ENCODE data around the gene CDH1. TPM values are rescaled to one million over a fixed set of nuclear protein-coding genes. Genes with fewer than 3 reads are reported as not detected.
"Not testable (repeated sequence)": the region's sequence is repeated elsewhere in the genome, so short reads cannot be mapped to it uniquely, and the experiment has no call there.

The CDH1 gene
- total RNA-seq, 1 experiment from 2014 or later: 100 TPM

- H3K27me3 ChIP-seq (ENCODE audit: low read length): no peaks in the 10 kb centered on the region
- H4K20me1 ChIP-seq (ENCODE audit: low read length): no peaks in the 10 kb centered on the region
- peaks cover 17% of the 10 kb centered on the region for H3K36me3 ChIP-seq (ENCODE audit: low read depth, low read length)
- no peak for TF ChIP-seq CTCF (conservative IDR thresholded peaks at IDR 0.05; ENCODE audit: low read depth, low read length)
- TF ChIP-seq EZH2 (IDR thresholded peaks at IDR 0.05; ENCODE audit: low read length, unreplicated experiment): no peak
- no peak for TF ChIP-seq EZH2phosphoT487 (IDR thresholded peaks at IDR 0.05; ENCODE audit: borderline replicate concordance, low read length)
- no peak overlapping the region for H3K9ac ChIP-seq (ENCODE audit: low read length)
- H2AFZ ChIP-seq (ENCODE audit: low read length): no peak overlapping the region
- BruUV-seq (replicated peaks): no TSS peak
- H3K27ac ChIP-seq (ENCODE audit: low read length): no peak overlapping the region
- H3K4me1 ChIP-seq (ENCODE audit: insufficient read depth, low read length): no peaks in the 10 kb centered on the region
- intact Hi-C loops (cut with micrococcal nuclease): no loop called here
- ChIA-PET CTCF (no interaction called here), POLR2A (ENCODE audit: unreplicated experiment) (no interaction called here)
- no peaks in the 10 kb centered on the region for H3F3A ChIP-seq (ENCODE audit: low read length, unreplicated experiment)
- H3K4me3 ChIP-seq (ENCODE audit: low read length): no peak overlapping the region
- ATAC-seq: no peak
- H3K4me2 ChIP-seq (ENCODE audit: low read length): no peak overlapping the region
- no peak for DNase-seq
- H3K79me2 ChIP-seq (ENCODE audit: low read length): no peaks in the 10 kb centered on the region
- no peaks in the 10 kb centered on the region for H3K9me3 ChIP-seq (ENCODE audit: low read length)
- H3K9me2 ChIP-seq (replicated peaks; ENCODE audit: low read length): no peaks in the 10 kb centered on the region
Measured at GRCh38 chr16:68834550-68834949, 97.5 kb downstream of the CDH1 start.

GRCh38 chr16:68835970-68836369 lies 98.9 kb downstream of the CDH1 start:
- no peak overlapping the region for H3K4me3 ChIP-seq (ENCODE audit: low read length)
- intact Hi-C loops (cut with micrococcal nuclease): no loop called here
- ATAC-seq (no peak), DNase-seq (no peak)
- no peak overlapping the region for H3K9ac ChIP-seq (ENCODE audit: low read length)
- H3K27ac ChIP-seq (ENCODE audit: low read length): no peak overlapping the region
- H3K4me2 ChIP-seq (ENCODE audit: low read length): no peak overlapping the region
- no peaks in the 10 kb centered on the region for H3K4me1 ChIP-seq (ENCODE audit: insufficient read depth, low read length)
- no TSS peak for BruUV-seq (replicated peaks)
- H2AFZ ChIP-seq (ENCODE audit: low read length): no peak overlapping the region
- ChIA-PET CTCF (no interaction called here), POLR2A (ENCODE audit: unreplicated experiment) (no interaction called here)
- H3K27me3 ChIP-seq (ENCODE audit: low read length): no peaks in the 10 kb centered on the region
- H3K36me3 ChIP-seq (ENCODE audit: low read depth, low read length): peaks cover 11% of the 10 kb centered on the region
- TF ChIP-seq EZH2 (IDR thresholded peaks at IDR 0.05; ENCODE audit: low read length, unreplicated experiment) (no peak), EZH2phosphoT487 (IDR thresholded peaks at IDR 0.05; ENCODE audit: borderline replicate concordance, low read length) (no peak)
- no peaks in the 10 kb centered on the region for H3F3A ChIP-seq (ENCODE audit: low read length, unreplicated experiment)
- H3K79me2 ChIP-seq (ENCODE audit: low read length): no peaks in the 10 kb centered on the region
- no peaks in the 10 kb centered on the region for H3K9me2 ChIP-seq (replicated peaks; ENCODE audit: low read length)
- H3K9me3 ChIP-seq (ENCODE audit: low read length): no peaks in the 10 kb centered on the region
- no peaks in the 10 kb centered on the region for H4K20me1 ChIP-seq (ENCODE audit: low read length)

GRCh38 chr16:68839831-68840230 lies 102.7 kb downstream of the CDH1 start:
- TF ChIP-seq EZH2phosphoT487 (IDR thresholded peaks at IDR 0.05; ENCODE audit: borderline replicate concordance, low read length) (no peak), CTCF (conservative IDR thresholded peaks at IDR 0.05; ENCODE audit: low read depth, low read length) (no peak), EZH2 (IDR thresholded peaks at IDR 0.05; ENCODE audit: low read length, unreplicated experiment) (no peak)
- no peak overlapping the region for H3K9ac ChIP-seq (ENCODE audit: low read length)
- intact Hi-C loops (cut with micrococcal nuclease): loop anchor here (5.0 kb wide), 1 partner anchor 138 kb away; no protein-coding TSS in a partner anchor
- DNase-seq (no peak), ATAC-seq (no peak)
- no peak overlapping the region for H2AFZ ChIP-seq (ENCODE audit: low read length)
- H3K4me2 ChIP-seq (ENCODE audit: low read length): no peak overlapping the region
- no peaks in the 10 kb centered on the region for H4K20me1 ChIP-seq (ENCODE audit: low read length)
- ChIA-PET CTCF (no interaction called here), POLR2A (ENCODE audit: unreplicated experiment) (no interaction called here)
- H3K4me1 ChIP-seq (ENCODE audit: insufficient read depth, low read length): peaks cover 6% of the 10 kb centered on the region
- H3K9me2 ChIP-seq (replicated peaks; ENCODE audit: low read length): no peaks in the 10 kb centered on the region
- no peak overlapping the region for H3K4me3 ChIP-seq (ENCODE audit: low read length)
- H3K27ac ChIP-seq (ENCODE audit: low read length): no peak overlapping the region
- no peaks in the 10 kb centered on the region for H3K27me3 ChIP-seq (ENCODE audit: low read length)
- peaks cover 5% of the 10 kb centered on the region for H3K36me3 ChIP-seq (ENCODE audit: low read depth, low read length)
- no peaks in the 10 kb centered on the region for H3F3A ChIP-seq (ENCODE audit: low read length, unreplicated experiment)
- peaks cover 10% of the 10 kb centered on the region for H3K79me2 ChIP-seq (ENCODE audit: low read length)
- BruUV-seq (replicated peaks): no TSS peak
- H3K9me3 ChIP-seq (ENCODE audit: low read length): no peaks in the 10 kb centered on the region

GRCh38 chr16:68842964-68843481 lies 105.9 kb downstream of the CDH1 start:
- H3K9me2 ChIP-seq (replicated peaks; ENCODE audit: low read length); H3K9me3 ChIP-seq (ENCODE audit: low read length); H3K4me1 ChIP-seq (ENCODE audit: insufficient read depth, low read length); DNase-seq; H3F3A ChIP-seq (ENCODE audit: low read length, unreplicated experiment); H3K27me3 ChIP-seq (ENCODE audit: low read length); H4K20me1 ChIP-seq (ENCODE audit: low read length); H3K36me3 ChIP-seq (ENCODE audit: low read depth, low read length); CTCF ChIA-PET: not testable (repeated sequence)
- POLR2A ChIA-PET (ENCODE audit: unreplicated experiment): interaction anchor here (0.6 kb wide), 1 partner anchor 106 kb away, joined by 3 read pairs; the partner anchor contains the start of gene CDH1
- H3K4me3 ChIP-seq (ENCODE audit: low read length): peak overlapping the region; percentile 89
- peaks cover 10% of the 10 kb centered on the region for H3K79me2 ChIP-seq (ENCODE audit: low read length)
- 0 out of 2 replicates have a peak overlapping the region, but pooled peaks have one; percentile 14 for H3K27ac ChIP-seq (ENCODE audit: low read length)
- H3K4me2 ChIP-seq (ENCODE audit: low read length): peak overlapping the region; percentile 96
- ATAC-seq: peak; percentile 6; the same call in 1 of the 2 replicates
- intact Hi-C loops (cut with micrococcal nuclease): loop anchor here (5.0 kb wide), 1 partner anchor 141 kb away; no protein-coding TSS in a partner anchor
- peak overlapping the region; percentile 92 for H2AFZ ChIP-seq (ENCODE audit: low read length)
- TSS peak; percentile 91 for BruUV-seq (replicated peaks)
- peak overlapping the region; percentile 86 for H3K9ac ChIP-seq (ENCODE audit: low read length)

Measured in PC-3 (cell line).